ENCODE data around the gene MARK2.
"Not testable (repeated sequence)": the region's sequence is repeated elsewhere in the genome, so short reads cannot be mapped to it uniquely, and the experiment has no call there.

MARK2 gene

GRCh38 chr11:63854696-63855095 is 15.8 kb downstream of the MARK2 start:
- DNase-seq (ENCODE audit: low spot score) = no peak

- no peak for DNase-seq (ENCODE audit: low spot score)
Observed at GRCh38 chr11:63855975-63856374, 17.1 kb downstream of the MARK2 start.

DNA sequence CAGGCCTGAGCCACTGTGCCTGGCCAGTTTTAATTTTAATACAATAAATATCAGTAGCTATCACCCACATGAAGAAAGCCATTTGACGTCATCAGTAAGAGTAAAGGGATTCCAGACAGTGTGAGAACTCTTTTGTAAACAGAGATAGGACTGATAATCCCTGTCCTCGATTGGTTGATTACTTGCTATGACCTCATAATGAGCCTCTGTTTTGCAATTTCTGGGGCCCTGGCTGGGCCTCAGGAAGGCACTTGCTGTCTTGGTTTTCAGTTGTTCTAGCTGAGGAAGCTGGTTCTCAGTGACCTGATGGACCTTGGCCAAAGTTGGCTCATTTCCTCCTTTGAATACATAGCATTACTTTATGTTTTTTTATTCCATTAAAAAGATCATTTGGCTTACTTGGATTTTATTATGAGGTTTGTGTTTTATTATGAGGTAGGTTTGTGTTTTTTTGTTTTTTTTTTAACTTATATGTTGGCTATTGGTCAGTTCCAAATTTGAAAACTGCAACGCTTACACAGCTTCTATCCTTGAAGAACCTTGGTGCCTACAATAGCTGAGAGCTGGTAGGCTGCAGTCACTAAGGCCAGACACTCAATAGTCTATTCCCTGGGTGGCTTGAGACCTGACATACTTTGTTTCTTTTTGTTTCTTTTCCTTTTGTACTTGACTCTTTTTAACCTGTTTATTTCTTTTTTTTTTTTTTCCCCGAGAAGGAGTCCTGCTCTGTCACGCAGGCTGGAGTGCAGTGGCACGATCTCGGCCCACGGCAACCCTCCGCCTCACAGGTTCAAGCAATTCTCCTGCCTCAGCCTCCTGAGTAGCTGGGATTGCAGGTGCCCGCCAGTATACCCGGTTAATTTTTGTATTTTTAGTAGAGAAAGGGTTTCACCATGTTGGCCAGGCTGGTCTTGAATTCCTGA is 20.0 kb downstream of the MARK2 start:
- DNase-seq (ENCODE audit: low spot score) = no peak

- DNase-seq (ENCODE audit: low spot score) = no peak
Observed at GRCh38 chr11:63862923-63863322, 24.0 kb downstream of the MARK2 start.

- DNase-seq (ENCODE audit: low spot score) = not testable (repeated sequence)
Observed at GRCh38 chr11:63863620-63864019, 24.7 kb downstream of the MARK2 start.

- DNase-seq (ENCODE audit: low spot score) = peak; percentile 48
Observed at GRCh38 chr11:63866211-63866610, 27.3 kb downstream of the MARK2 start.

GRCh38 chr11:63867511-63867910 is 28.6 kb downstream of the MARK2 start:
- no peak for DNase-seq (ENCODE audit: low spot score)

DNA sequence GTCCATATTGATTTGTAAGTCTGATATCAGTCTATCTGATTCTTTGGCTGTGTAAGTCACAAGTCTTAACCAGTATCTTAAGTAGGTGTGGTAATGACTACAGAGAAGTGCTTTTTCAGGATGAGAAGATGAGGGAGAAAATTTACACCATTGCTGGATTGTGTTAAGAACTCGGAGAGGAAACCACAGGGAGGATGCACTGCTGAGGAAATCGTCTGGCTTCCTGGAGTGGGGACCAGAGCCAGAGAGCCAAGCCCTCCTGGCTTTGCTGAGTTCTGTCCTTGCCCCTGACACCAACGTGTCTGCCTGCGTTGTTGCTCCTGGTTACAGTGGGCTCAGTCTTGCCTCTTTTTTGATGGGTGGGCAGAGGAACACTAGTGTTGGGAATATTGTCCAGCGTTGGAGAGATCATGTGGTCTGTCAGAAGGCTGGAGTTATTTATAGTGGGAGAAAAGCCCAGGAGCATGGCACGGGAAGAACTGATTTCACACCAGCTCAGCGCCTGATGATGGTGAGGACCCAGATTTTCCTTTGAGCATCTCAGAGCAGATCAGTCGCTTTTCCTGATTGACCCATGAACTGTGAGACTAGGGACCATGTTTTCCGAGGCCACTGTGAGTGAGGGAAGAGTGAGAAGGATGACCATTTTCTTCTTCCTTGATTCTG is 29.6 kb downstream of the MARK2 start:
- DNase-seq (ENCODE audit: low spot score) = no peak

- no peak for DNase-seq (ENCODE audit: low spot score)
Observed at GRCh38 chr11:63869171-63869591, 30.3 kb downstream of the MARK2 start.

DNA sequence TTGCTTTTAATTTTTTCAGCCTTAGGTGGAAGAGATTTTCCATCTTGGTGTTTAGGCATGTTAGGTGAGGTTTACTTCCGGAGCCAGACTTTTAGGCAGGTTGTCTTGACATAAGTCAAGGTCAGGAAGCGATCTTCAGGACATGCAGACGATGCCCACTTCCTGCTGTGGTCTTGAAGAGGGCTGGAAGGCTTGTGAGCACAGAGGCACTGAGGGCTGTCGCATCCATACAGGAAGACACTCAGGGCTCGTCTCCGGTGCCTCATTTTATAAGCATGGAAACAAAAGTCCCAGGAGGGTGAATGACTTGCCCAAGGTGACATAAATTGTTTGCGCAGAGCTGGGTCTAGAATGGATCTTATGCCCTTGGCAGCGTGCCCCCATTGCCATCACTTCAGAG is 30.8 kb downstream of the MARK2 start:
- DNase-seq (ENCODE audit: low spot score) = no peak

DNA sequence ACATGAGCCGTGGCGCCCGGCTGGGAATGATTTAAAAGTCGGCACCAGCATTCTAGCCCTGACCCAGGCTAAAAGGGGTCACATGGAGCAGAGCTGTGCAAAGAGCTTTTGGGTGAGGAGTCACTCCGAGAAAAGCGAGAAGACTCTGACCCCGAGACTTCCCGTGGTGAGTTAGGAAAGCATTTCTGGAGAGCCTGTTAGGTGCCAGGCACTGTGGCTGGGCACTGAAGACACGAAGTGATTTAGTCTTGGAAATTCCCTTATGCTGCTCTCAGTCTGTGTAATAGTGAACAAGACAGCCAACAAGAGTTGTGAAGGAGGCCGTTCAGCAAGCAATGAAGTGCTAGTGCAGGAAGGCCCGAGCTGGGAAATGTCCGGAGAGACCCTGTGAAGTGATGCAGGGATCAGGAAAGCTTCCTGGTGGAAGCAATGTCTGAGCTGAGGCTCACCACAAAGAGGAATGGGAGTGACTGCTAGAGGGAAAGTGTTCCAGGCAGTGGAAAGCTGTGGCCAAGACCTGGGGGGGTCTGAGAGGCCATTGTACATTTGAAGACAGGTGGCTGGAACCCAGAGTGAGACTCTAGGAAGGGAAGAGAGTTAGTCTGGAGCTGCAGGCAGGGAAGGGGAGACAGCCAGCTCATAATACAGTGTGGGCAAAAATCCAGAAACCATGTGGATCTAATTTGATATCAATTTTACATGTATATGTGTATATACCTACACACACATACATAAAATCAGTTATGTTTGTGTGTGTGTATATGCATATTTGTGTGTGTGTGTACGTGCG is 31.6 kb downstream of the MARK2 start:
- no peak for DNase-seq (ENCODE audit: low spot score)

- peak; percentile 43 for DNase-seq (ENCODE audit: low spot score)
Observed at GRCh38 chr11:63871962-63872799, 33.3 kb downstream of the MARK2 start.

GRCh38 chr11:63872800-63873197 is 33.9 kb downstream of the MARK2 start:
- DNase-seq (ENCODE audit: low spot score) = no peak

- DNase-seq (ENCODE audit: low spot score) = no peak
Observed at GRCh38 chr11:63873311-63873710, 34.4 kb downstream of the MARK2 start.

DNA sequence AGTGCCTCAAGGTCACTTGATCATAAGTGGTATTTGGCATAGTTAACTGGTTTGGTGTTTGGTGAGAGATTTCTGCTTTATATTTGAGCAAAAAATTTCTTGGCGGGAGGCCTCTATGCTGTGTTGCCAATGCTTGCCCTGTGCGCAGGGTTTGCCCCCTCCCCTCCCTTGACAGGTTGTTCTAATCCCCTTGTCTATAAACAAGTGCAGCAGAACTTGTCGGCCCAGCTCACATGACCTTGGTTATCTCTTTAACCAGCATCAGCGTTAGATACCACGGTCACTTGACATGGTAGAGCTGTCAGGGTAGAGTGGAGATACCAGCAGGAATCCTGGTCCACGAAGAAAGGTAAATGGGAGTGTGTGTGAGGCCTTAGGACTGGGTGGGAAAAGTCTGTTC is 35.6 kb downstream of the MARK2 start:
- no peak for DNase-seq (ENCODE audit: low spot score)

GRCh38 chr11:63875506-63876065 is 36.7 kb downstream of the MARK2 start:
- no peak for DNase-seq (ENCODE audit: low spot score)

- no peak for DNase-seq (ENCODE audit: low spot score)
Observed at GRCh38 chr11:63876616-63877015, 37.7 kb downstream of the MARK2 start.

DNA sequence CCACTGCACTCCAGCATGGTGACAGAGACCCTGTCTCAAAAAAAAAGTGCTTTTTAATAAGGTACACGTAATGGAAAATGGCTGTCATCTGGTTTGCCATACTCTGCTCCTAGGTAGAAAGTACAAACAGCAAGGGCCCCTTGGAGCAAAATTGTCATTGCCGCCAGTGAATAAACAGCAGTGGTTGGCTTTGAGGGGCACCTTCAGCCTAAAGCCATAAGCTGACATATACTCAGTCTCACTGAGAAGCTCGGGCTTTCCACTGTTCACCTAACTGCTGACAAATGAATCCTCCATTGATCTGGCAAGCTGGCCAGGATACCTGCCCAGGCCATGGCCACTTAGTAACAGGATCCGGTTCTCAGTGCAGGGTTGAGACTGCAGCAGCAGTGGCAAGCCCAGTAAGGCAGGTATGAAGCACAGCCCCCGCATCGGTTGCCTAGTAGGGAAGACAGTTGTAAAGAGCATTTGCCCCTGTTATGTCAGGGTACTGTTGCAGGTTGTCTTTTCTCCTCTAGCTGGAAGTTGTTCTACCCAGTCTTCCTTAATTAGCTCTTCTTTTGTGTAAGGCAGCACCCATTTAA is 38.8 kb downstream of the MARK2 start:
- no peak for DNase-seq (ENCODE audit: low spot score)

DNA sequence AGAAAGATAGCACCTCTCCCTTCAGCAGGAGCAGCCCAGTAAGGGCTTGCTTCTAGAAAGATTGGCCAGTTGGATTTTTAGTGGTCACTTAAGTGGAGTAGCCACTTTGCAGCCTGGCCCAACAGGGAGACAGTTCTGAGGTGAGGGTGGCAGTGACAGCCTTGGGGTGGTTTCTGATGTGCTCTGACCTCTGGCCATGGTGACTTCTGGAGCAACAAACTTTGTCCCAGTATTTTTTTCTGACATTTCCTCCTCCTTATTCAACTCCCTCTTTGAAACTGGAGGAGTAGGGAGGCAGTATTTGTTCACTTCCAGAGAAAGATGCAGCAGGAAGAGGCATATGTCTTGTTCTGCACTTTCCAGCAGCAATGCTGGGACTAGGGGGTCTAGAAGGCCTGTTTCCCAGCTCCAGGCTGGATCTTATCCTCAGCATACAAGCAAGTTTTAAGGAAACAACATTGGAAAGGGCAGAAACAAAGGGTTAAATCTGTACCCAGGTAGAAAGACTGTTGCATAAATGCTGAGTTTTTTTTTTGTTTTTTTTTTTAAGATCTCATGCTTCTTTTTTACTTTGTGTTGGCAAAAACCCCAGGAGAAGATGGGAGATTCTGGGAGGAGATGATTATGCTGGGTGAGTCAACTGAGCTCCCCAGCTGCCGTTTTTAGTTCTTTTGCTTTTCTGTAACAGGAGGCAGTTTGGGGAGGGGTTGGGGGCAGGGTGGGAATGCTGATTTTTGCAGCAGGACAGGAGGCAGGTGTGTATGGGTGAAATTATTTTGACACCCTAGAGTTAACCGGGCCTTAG is 40.9 kb downstream of the MARK2 start:
- DNase-seq (ENCODE audit: low spot score) = no peak

GRCh38 chr11:63880403-63880790 is 41.5 kb downstream of the MARK2 start:
- no peak for DNase-seq (ENCODE audit: low spot score)

Data from NAMALWA (cell line).